OCI-LY1 (cell line): ENCODE results near the gene TRABD2B.

ENCODE experiments used
- H2AFZ ChIP-seq: fragments of 200-600 bp; sonication (generic), shearing (Covaris generic); 2 replicates; pipeline ENCODE4 v1.6.0; 2014; ENCODE audit warnings: antibody characterized with exemption, mild to moderate bottlenecking, low read length
- H3F3A ChIP-seq: fragments of 200-600 bp; sonication (generic), shearing (Covaris generic); 2 replicates; pipeline ENCODE4 v1.6.0; 2014; ENCODE audit warnings: mild to moderate bottlenecking, antibody characterized with exemption, low read length, moderate library complexity; ENCODE audit not compliant: insufficient read depth
- H3K27ac ChIP-seq: fragments of 200-600 bp; sonication (generic); 2 replicates; pipeline ENCODE4 v1.5.1; 2014; ENCODE audit warnings: low read length, mixed run types, mild to moderate bottlenecking, low read depth; ENCODE audit not compliant: poor library complexity, severe bottlenecking
- H3K27me3 ChIP-seq: fragments of 200-600 bp; sonication (generic); 2 replicates; pipeline ENCODE4 v1.6.0; 2014; ENCODE audit warnings: antibody characterized with exemption, mild to moderate bottlenecking, low read length, moderate library complexity; ENCODE audit not compliant: insufficient read depth
- H3K36me3 ChIP-seq: fragments of 200-600 bp; sonication (generic); 2 replicates; pipeline ENCODE4 v1.6.1; 2014; ENCODE audit warnings: mild to moderate bottlenecking, antibody characterized with exemption, low read length, moderate library complexity, mixed read lengths; ENCODE audit not compliant: insufficient read depth
- H3K4me1 ChIP-seq: fragments of 200-600 bp; sonication (generic); 2 replicates; pipeline ENCODE4 v1.5.1; 2014; ENCODE audit warnings: mild to moderate bottlenecking, low read length, moderate library complexity; ENCODE audit not compliant: insufficient read depth, severe bottlenecking
- H3K4me2 ChIP-seq: fragments of 200-600 bp; sonication (generic), shearing (Covaris generic); 2 replicates; pipeline ENCODE4 v1.6.1; 2014; ENCODE audit warnings: low read length
- H3K4me3 ChIP-seq: fragments of 200-600 bp; sonication (generic); 2 replicates; pipeline ENCODE4 v1.5.1; 2014; ENCODE audit warnings: low read length, low read depth, mild to moderate bottlenecking, mixed read lengths; ENCODE audit not compliant: poor library complexity, severe bottlenecking
- H3K79me2 ChIP-seq: fragments of 200-600 bp; shearing (Covaris generic); 2 replicates; pipeline ENCODE4 v1.6.1; 2016; ENCODE audit warnings: mixed run types, low read length, mixed read lengths; ENCODE audit not compliant: insufficient read depth
- H3K9ac ChIP-seq: fragments of 200-600 bp; sonication (generic), shearing (Covaris generic); 2 replicates; pipeline ENCODE4 v1.6.1; 2014; ENCODE audit warnings: mild to moderate bottlenecking, low read length, mixed read lengths
- H3K9me2 ChIP-seq: fragments of 200-600 bp; sonication (generic), shearing (Covaris generic); 2 replicates; pipeline ENCODE4 v1.6.1; 2014; ENCODE audit warnings: low read depth, mild to moderate bottlenecking, low read length, mixed read lengths
- H3K9me3 ChIP-seq: fragments of 200-600 bp; shearing (Covaris generic); 2 replicates; pipeline ENCODE4 v1.6.1; 2014; ENCODE audit warnings: low read length, mixed read lengths
- H4K20me1 ChIP-seq: fragments of 200-600 bp; sonication (generic), shearing (Covaris generic); 2 replicates; pipeline ENCODE4 v1.6.0; 2016; ENCODE audit warnings: mild to moderate bottlenecking, low read length; ENCODE audit not compliant: insufficient read depth
- CTCF ChIP-seq: fragments of 200-600 bp; sonication (generic), shearing (Covaris generic); IDR thresholded peaks from 2 replicates; pipeline ENCODE4 v1.5.1; 2017; ENCODE audit warnings: mild to moderate bottlenecking, antibody characterized with exemption, low read length, moderate library complexity, mixed read lengths
- EZH2 ChIP-seq: fragments of 200-600 bp; sonication (generic), shearing (Covaris generic); IDR thresholded peaks from 2 replicates; pipeline ENCODE4 v1.8.0; 2017; ENCODE audit warnings: borderline replicate concordance, mixed run types, mild to moderate bottlenecking, antibody characterized with exemption, low read length, moderate library complexity, mixed read lengths

TRABD2B gene

GRCh38 chr1:47919113-47919833, 77.9 kb downstream of the TRABD2B start:
- Histone ChIP-seq H3K4me3 (no peak overlapping the region), H3K9me2 (no peaks in the 10 kb centered on the region), H3K27me3 (no peaks in the 10 kb centered on the region), H3K36me3 (no peaks in the 10 kb centered on the region), H2AFZ (no peak overlapping the region), H3K4me2 (no peak overlapping the region), H3K79me2 (no peaks in the 10 kb centered on the region), H3K27ac (no peak overlapping the region), H3K9ac (no peak overlapping the region), H3K4me1 (no peaks in the 10 kb centered on the region), H4K20me1 (no peaks in the 10 kb centered on the region), H3F3A (no peaks in the 10 kb centered on the region), H3K9me3 (no peaks in the 10 kb centered on the region)
- TF ChIP-seq CTCF (no peak), EZH2 (no peak)

GRCh38 chr1:47918257-47918867, 78.8 kb downstream of the TRABD2B start:
- Histone ChIP-seq H4K20me1 (no peaks in the 10 kb centered on the region), H3K4me1 (no peaks in the 10 kb centered on the region), H3K4me3 (no peak overlapping the region), H3K36me3 (no peaks in the 10 kb centered on the region), H3K27ac (no peak overlapping the region), H3F3A (no peaks in the 10 kb centered on the region), H2AFZ (no peak overlapping the region), H3K27me3 (no peaks in the 10 kb centered on the region), H3K9me3 (no peaks in the 10 kb centered on the region), H3K79me2 (no peaks in the 10 kb centered on the region), H3K9me2 (no peaks in the 10 kb centered on the region), H3K9ac (no peak overlapping the region), H3K4me2 (no peak overlapping the region)
- TF ChIP-seq EZH2 (no peak), CTCF (no peak)

GRCh38 chr1:47917687-47918086, 79.5 kb downstream of the TRABD2B start:
- Histone ChIP-seq H3K36me3 (no peaks in the 10 kb centered on the region), H3K4me3 (no peak overlapping the region), H3K27ac (no peak overlapping the region), H3K9me3 (no peaks in the 10 kb centered on the region), H3K4me2 (no peak overlapping the region), H3K4me1 (no peaks in the 10 kb centered on the region), H4K20me1 (no peaks in the 10 kb centered on the region), H3F3A (no peaks in the 10 kb centered on the region), H3K79me2 (no peaks in the 10 kb centered on the region), H2AFZ (no peak overlapping the region), H3K27me3 (no peaks in the 10 kb centered on the region), H3K9me2 (no peaks in the 10 kb centered on the region), H3K9ac (no peak overlapping the region)
- TF ChIP-seq EZH2 (no peak), CTCF (no peak)
